H9 (cell line): ENCODE data around the gene SEMA6A. TPM values are rescaled to one million over a fixed set of nuclear protein-coding genes. Genes with fewer than 3 reads are reported as not detected.

Source experiments
- DNase-seq: peaks from one replicate; pipeline ENCODE4 v3.0.0-alpha.2; 2017
- H2AFZ ChIP-seq: one replicate; pipeline ENCODE4 v1.6.1; 2013; ENCODE audit warnings: mild to moderate bottlenecking, low read length, control low read depth, moderate library complexity
- H2AK5ac ChIP-seq: 2 replicates; pipeline ENCODE4 v1.6.1; 2013; ENCODE audit warnings: low read length, control low read depth, mixed read lengths; ENCODE audit not compliant: insufficient read length
- H2BK120ac ChIP-seq: one replicate; pipeline ENCODE4 v1.6.1; 2013; ENCODE audit warnings: low read depth, mild to moderate bottlenecking, low read length, control low read depth, inconsistent platforms; ENCODE audit not compliant: poor library complexity, severe bottlenecking
- H2BK12ac ChIP-seq: 2 replicates; pipeline ENCODE4 v1.6.1; 2013; ENCODE audit warnings: low read length, control low read depth, mixed read lengths, low read depth; ENCODE audit not compliant: insufficient read length
- H2BK15ac ChIP-seq: 2 replicates; pipeline ENCODE4 v1.6.1; 2013; ENCODE audit warnings: low read depth, low read length, control low read depth
- H2BK20ac ChIP-seq: one replicate; pipeline ENCODE4 v1.6.1; 2013; ENCODE audit warnings: low read depth, mild to moderate bottlenecking, low read length, control low read depth, inconsistent platforms; ENCODE audit not compliant: poor library complexity, severe bottlenecking
- H2BK5ac ChIP-seq: 2 replicates; pipeline ENCODE4 v1.6.1; 2013; ENCODE audit warnings: low read length, control low read depth, mixed read lengths; ENCODE audit not compliant: insufficient read length
- H3K14ac ChIP-seq: 2 replicates; pipeline ENCODE4 v1.6.1; 2013; ENCODE audit warnings: low read length, control low read depth; ENCODE audit not compliant: insufficient read depth
- H3K18ac ChIP-seq: 2 replicates; pipeline ENCODE4 v1.6.1; 2013; ENCODE audit warnings: low read depth, mild to moderate bottlenecking, mixed read lengths, low read length, control low read depth; ENCODE audit not compliant: insufficient read length
- H3K23ac ChIP-seq: 2 replicates; pipeline ENCODE4 v1.6.1; 2013; ENCODE audit warnings: low read length, control low read depth, mixed read lengths, low read depth; ENCODE audit not compliant: insufficient read length
- H3K23me2 ChIP-seq: 2 replicates; pipeline ENCODE4 v1.6.1; 2013; ENCODE audit warnings: low read depth, mild to moderate bottlenecking, mixed read lengths, low read length, control low read depth; ENCODE audit not compliant: insufficient read length, poor library complexity, severe bottlenecking
- H3K27ac ChIP-seq: 2 replicates; pipeline ENCODE4 v1.5.1; 2013; ENCODE audit warnings: low read length, control low read depth, mixed read lengths, low read depth; ENCODE audit not compliant: insufficient read length
- H3K27me3 ChIP-seq: 2 replicates; pipeline ENCODE4 v1.6.1; 2013; ENCODE audit warnings: low read length, control low read depth, inconsistent platforms; ENCODE audit not compliant: insufficient read depth
- H3K4ac ChIP-seq: 2 replicates; pipeline ENCODE4 v1.6.1; 2013; ENCODE audit warnings: low read depth, mild to moderate bottlenecking, control low read depth, inconsistent platforms, low read length, moderate library complexity
- H3K4me1 ChIP-seq: 2 replicates; pipeline ENCODE4 v1.6.1; 2013; ENCODE audit warnings: low read length, control low read depth, inconsistent platforms; ENCODE audit not compliant: insufficient read depth
- H3K4me2 ChIP-seq: 2 replicates; pipeline ENCODE4 v1.6.1; 2013; ENCODE audit warnings: low read length, control low read depth, mixed read lengths; ENCODE audit not compliant: insufficient read length, insufficient read depth
- H3K56ac ChIP-seq: 2 replicates; pipeline ENCODE4 v1.6.1; 2013; ENCODE audit warnings: low read depth, mild to moderate bottlenecking, mixed read lengths, low read length, control low read depth; ENCODE audit not compliant: insufficient read length
- H3K79me1 ChIP-seq: 2 replicates; pipeline ENCODE4 v1.6.1; 2013; ENCODE audit warnings: low read depth, mild to moderate bottlenecking, moderate library complexity, low read length, control low read depth, inconsistent platforms; ENCODE audit not compliant: insufficient read depth, poor library complexity, severe bottlenecking
- H3K79me2 ChIP-seq: 2 replicates; pipeline ENCODE4 v1.6.1; 2013; ENCODE audit warnings: low read length, control low read depth, inconsistent platforms; ENCODE audit not compliant: insufficient read depth
- H3K9ac ChIP-seq: 2 replicates; pipeline ENCODE4 v1.6.1; 2013; ENCODE audit warnings: low read length, control low read depth, mixed read lengths; ENCODE audit not compliant: insufficient read length; ENCODE audit errors: extremely low read depth
- H3K9me3 ChIP-seq: one replicate; pipeline ENCODE4 v1.6.1; 2013; ENCODE audit warnings: low read depth, low read length, inconsistent platforms; ENCODE audit not compliant: control insufficient read depth
- H3T11ph ChIP-seq: one replicate; pipeline ENCODE4 v1.6.1; 2013; ENCODE audit warnings: mild to moderate bottlenecking, low read length, control low read depth, inconsistent platforms
- H4K20me1 ChIP-seq: one replicate; pipeline ENCODE4 v1.6.1; 2013; ENCODE audit not compliant: control insufficient read depth, insufficient read length, insufficient read depth
- H4K5ac ChIP-seq: 2 replicates; pipeline ENCODE4 v1.6.1; 2013; ENCODE audit warnings: low read depth, mild to moderate bottlenecking, mixed read lengths, low read length, control low read depth; ENCODE audit not compliant: insufficient read length
- H4K8ac ChIP-seq: replicated peaks from 2 replicates; pipeline ENCODE4 v1.6.1; 2013; ENCODE audit warnings: low read length, control low read depth, mixed read lengths, low read depth; ENCODE audit not compliant: insufficient read length
- H4K91ac ChIP-seq: 2 replicates; pipeline ENCODE4 v1.6.1; 2013; ENCODE audit warnings: low read depth, mild to moderate bottlenecking, moderate library complexity, mixed read lengths, low read length, control low read depth; ENCODE audit not compliant: insufficient read length
- H3K27ac Mint-ChIP-seq, 3 experiments: 2 replicates in 2 of 3; 3 replicates in 1 of 3; pipeline ENCODE4 v1.8.0; 2020 to 2021; ENCODE audit warnings: mixed read lengths in 3 of 3, mild to moderate bottlenecking in 1 of 3, moderate library complexity in 1 of 3
- H3K27me3 Mint-ChIP-seq: 2 replicates; pipeline ENCODE4 v1.8.0; 2021; ENCODE audit warnings: low read depth, mild to moderate bottlenecking, moderate library complexity, mixed read lengths
- H3K36me3 Mint-ChIP-seq, 3 experiments: 2 replicates in 2 of 3; 3 replicates in 1 of 3; pipeline ENCODE4 v1.8.0; 2020 to 2021; ENCODE audit warnings: low read depth in 3 of 3, mixed read lengths in 3 of 3; ENCODE audit not compliant: insufficient read depth in 1 of 3
- H3K4me1 Mint-ChIP-seq, 2 experiments: 2 replicates each; pipeline ENCODE4 v1.8.0; 2020; ENCODE audit warnings: mixed read lengths in 2 of 2
- H3K4me3 Mint-ChIP-seq, 2 experiments: 2 replicates in 1 of 2; 3 replicates in 1 of 2; pipeline ENCODE4 v1.8.0; 2020 to 2021; ENCODE audit warnings: mild to moderate bottlenecking in 2 of 2, mixed read lengths in 2 of 2, moderate library complexity in 1 of 2
- H3K9me3 Mint-ChIP-seq, 2 experiments: 2 replicates in 1 of 2; 3 replicates in 1 of 2; pipeline ENCODE4 v1.8.0; 2020; ENCODE audit warnings: mild to moderate bottlenecking in 2 of 2, mixed read lengths in 2 of 2, moderate library complexity in 1 of 2
- CTCF ChIP-seq: fragments of 200-600 bp; sonication (generic); conservative IDR thresholded peaks from 3 replicates; pipeline ENCODE4 v1.8.0; 2021; ENCODE audit warnings: antibody characterized with exemption, mild to moderate bottlenecking
- WGBS: extraction: QIAGEN DNeasy Blood & Tissue Kit; methylation state at CpG from one replicate; pipeline ENCODE4 v1.1.7; 2013; ENCODE audit warnings: missing lambda C conversion rate, low lambda C conversion rate, mixed read lengths; ENCODE audit not compliant: insufficient read length; ENCODE audit errors: extremely low coverage; 5-methylcytosine and 5-hydroxymethylcytosine counted together
- total RNA-seq: library from RNA; stranded (reverse); gene quantifications from 2 replicates; pipeline ENCODE4 v1.2.1, GENCODE V29; 2021

Gene SEMA6A
- total RNA-seq, 1 experiment from 2014 or later = 354 TPM

GRCh38 chr5:116459301-116459700, 115.3 kb downstream of the SEMA6A start:
- no CpG with 5 or more reads among the region's 2 CpGs for WGBS
- no peak overlapping the region for H2BK20ac ChIP-seq
- no peak overlapping the region for H3K9ac ChIP-seq
- no peak for TF ChIP-seq CTCF
- Mint-ChIP-seq H3K4me1 (peaks cover 16 to 20% of the 10 kb centered on the region in 2 experiments; a peak in 3 of 4 replicates), H3K27ac (peak overlapping the region; percentile 1 to 63 (median 4); a peak in 3 of 7 replicates), H3K36me3 (peaks cover 14 to 72% (median 45%) of the 10 kb centered on the region in 3 experiments; a peak in 6 of 7 replicates), H3K27me3 (no peaks in the 10 kb centered on the region), H3K9me3 (no peaks in the 10 kb centered on the region; a peak in 1 of 5 replicates), H3K4me3 (no peak overlapping the region)
- H2BK120ac ChIP-seq = no peak overlapping the region
- no peaks in the 10 kb centered on the region; the same call in 1 of the 2 replicates for H3K4me1 ChIP-seq
- H3K27ac ChIP-seq = no peak overlapping the region
- H3K56ac ChIP-seq = no peak overlapping the region
- H3K4ac ChIP-seq = no peak overlapping the region
- no peak overlapping the region for H4K5ac ChIP-seq
- H3K4me2 ChIP-seq = no peak overlapping the region
- no peak overlapping the region for H3K14ac ChIP-seq
- H4K20me1 ChIP-seq = no peaks in the 10 kb centered on the region
- H3K18ac ChIP-seq = no peak overlapping the region
- no peak overlapping the region for H4K91ac ChIP-seq
- H4K8ac ChIP-seq = no peak overlapping the region
- H3K27me3 ChIP-seq = no peaks in the 10 kb centered on the region
- peaks cover 2% of the 10 kb centered on the region for H3K79me1 ChIP-seq
- DNase-seq = no peak
- no peak overlapping the region for H3T11ph ChIP-seq
- H2BK15ac ChIP-seq = no peak overlapping the region
- H2BK5ac ChIP-seq = no peak overlapping the region
- H2AK5ac ChIP-seq = no peak overlapping the region
- no peaks in the 10 kb centered on the region for H3K23me2 ChIP-seq
- H2BK12ac ChIP-seq = no peak overlapping the region
- no peak overlapping the region for H3K23ac ChIP-seq
- no peak overlapping the region for H2AFZ ChIP-seq
- H3K9me3 ChIP-seq = no peaks in the 10 kb centered on the region
- H3K79me2 ChIP-seq = no peaks in the 10 kb centered on the region
